Fibroblast of pulmonary artery (primary cell): Measurements from ENCODE around the gene MARVELD2.
"Not testable (repeated sequence)": the region's sequence is repeated elsewhere in the genome, so short reads cannot be mapped to it uniquely, and the experiment has no call there.

ENCODE experiments used
- DNase-seq: peaks from one replicate; pipeline ENCODE4 v3.0.0-alpha.2; 2010; ENCODE audit warnings: low read depth
- H3K4me3 ChIP-seq: replicated peaks from 2 replicates; pipeline ENCODE4 v1.5.1; 2011; ENCODE audit warnings: low read depth, mild to moderate bottlenecking, control low read depth, low read length, moderate library complexity
- CTCF ChIP-seq: IDR thresholded peaks from 2 replicates; pipeline ENCODE4 v1.5.1; 2011; ENCODE audit warnings: mild to moderate bottlenecking, control low read depth, low read length, inconsistent platforms; ENCODE audit errors: missing control alignments

MARVELD2 gene, protein sequence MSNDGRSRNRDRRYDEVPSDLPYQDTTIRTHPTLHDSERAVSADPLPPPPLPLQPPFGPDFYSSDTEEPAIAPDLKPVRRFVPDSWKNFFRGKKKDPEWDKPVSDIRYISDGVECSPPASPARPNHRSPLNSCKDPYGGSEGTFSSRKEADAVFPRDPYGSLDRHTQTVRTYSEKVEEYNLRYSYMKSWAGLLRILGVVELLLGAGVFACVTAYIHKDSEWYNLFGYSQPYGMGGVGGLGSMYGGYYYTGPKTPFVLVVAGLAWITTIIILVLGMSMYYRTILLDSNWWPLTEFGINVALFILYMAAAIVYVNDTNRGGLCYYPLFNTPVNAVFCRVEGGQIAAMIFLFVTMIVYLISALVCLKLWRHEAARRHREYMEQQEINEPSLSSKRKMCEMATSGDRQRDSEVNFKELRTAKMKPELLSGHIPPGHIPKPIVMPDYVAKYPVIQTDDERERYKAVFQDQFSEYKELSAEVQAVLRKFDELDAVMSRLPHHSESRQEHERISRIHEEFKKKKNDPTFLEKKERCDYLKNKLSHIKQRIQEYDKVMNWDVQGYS

DNA sequence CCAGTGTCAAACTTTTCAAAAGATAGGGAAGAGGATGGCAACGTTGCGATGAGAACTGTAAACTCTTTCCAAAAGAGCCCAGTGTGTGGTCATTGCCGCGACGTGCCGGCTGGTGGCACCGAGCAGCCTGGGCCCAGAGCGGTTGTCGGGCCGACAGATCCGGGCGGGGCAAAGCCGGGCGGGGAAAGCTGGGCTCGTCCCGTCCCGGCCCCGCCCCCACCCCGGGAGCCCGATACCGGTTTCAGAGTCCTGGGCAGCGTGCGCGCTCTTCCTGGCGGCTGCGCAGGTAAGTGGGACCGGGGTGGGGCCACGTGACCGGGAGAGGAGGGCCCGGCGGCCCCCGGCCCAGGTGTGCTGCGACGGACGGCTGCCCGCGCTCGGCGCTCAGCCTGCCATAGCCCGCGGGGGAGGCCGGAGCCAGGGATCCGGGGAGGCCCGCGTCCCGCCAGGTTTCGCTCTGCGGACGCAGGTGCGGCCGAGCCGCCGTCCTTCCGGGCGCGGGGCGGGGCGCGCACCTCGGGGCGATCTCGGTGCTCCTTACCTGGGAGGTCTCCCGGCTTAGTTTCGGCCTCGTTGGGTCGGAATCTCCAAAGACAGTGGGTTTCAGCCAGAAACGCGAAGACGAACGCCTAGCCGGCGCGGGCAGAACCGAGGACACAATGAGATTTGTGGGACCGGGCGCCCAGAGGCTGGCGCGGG is at the start of gene MARVELD2:
MARVELD2 (plus strand) TSS at position 232 of the 699 bp plus-strand sequence. CDS start 4,270 bp downstream, outside the sequence.
- TF ChIP-seq CTCF = peak; percentile 6
- peak within 1 kb of the TSS; percentile 44 for H3K4me3 ChIP-seq
- DNase-seq = peak; percentile 31

DNA sequence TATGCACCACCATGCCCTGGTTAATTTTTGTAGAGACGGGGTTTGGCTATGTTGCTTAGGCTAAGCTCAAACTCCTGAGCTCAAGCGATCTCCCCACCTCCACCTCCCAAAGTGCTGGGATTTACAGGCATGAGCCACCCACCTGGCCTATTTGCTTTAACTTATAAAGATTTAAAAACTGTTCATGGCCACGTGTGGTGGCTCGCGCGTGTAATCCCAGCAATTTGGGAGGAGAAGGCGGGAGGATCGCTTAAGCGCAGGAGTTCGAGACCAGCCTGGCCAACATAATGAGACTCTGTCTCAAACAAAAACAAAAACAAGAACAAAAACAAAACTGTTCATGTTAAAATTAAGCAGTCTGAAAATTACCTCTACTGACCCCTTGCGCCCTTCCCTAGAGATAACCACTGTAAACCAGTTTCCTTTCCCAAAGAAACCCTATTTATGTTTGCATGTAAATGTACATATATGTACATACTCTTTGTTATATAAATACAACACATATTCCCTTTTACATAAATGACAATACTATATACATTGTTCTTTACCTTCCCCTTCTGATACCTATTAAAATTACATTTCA is 47.1 kb upstream of the MARVELD2 start:
- H3K4me3 ChIP-seq = peak overlapping the region; percentile 82
- DNase-seq = no peak
- no peak for TF ChIP-seq CTCF

DNA sequence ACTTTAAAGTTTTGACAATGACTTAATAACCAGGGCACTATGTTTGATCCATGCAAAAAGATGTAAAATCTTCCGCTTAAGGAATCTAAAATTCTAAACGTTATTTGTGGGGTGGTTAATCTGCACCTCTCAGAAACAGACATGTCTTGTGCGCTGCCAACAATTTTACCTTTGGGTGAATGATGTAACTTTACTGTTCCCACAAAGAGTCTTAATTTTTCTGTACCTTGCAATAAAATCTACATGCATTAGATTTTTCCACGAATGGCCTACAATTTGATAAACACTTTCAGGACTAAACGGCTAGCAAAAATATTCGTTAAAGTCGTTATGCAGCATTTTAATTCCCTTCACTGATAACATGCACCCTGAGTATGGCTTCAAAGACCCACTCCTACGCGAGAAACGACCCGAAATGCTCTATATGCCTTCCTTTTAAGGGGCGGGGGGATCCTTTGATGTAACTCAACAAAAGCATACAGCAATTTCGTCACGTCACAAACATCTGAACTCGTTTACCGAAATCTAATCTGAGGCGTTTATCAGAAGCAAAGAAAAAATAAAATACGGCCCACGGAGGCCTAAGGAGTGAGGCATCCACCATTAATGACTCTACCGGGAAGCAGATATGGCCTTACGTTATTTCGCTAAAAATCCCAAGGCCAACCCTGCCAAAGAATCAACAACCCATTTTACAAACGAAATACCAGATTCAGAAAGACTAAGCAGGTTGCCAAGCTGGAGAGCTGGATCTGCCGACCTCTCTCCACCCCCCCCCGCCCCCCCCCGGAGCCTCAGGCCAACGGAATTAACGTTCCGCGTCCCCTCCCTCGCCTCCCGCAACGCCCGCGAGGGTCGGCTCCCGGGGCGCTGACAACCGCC is 46.2 kb upstream of the MARVELD2 start:
- TF ChIP-seq CTCF = no peak
- peak; percentile 50 for DNase-seq
- peak overlapping the region; percentile 82 for H3K4me3 ChIP-seq

DNA sequence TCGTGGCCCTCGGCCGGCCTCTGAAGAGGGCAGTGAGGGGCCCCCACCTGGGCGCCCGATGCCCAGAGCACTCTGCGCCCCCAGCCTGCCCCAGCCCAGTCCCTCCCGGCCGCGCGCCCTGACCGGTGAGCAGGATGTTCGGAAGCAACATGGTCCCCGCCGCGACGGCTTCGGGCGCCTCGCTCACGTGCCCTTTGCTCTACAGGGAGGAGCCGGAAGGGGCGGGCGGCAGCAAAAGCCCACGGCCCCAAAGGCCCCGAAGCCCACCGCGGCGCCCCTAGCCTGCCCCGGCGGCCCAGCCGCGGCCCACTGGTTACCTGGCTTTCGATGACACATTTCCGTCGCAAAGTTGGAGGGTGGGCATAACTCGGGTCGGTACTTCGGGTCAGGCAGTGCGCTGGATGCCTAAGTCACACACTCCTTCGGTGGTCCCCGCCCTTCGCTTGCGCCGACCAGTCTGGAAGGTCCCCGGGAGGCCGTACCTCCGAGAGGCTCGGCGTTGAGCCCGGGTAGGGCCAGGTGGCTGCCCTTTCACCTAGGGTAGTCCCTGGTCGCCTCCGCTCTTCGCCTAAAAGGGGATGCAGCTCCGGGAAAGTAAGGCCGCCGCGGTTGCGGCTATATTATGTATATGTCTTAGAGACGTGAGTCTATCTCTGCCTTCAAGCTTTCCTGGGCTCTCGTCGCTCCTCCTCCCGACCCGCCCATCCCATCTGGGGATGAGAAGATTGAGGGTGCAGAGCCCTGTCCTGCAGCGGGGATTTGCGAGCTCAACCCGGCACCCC is 45.4 kb upstream of the MARVELD2 start, which contains the start of the genes AK6, RAD17 and TAF9:
AK6 (minus strand) TSS at position 181 of the 782 bp plus-strand sequence; CDS start at position 151, 30 bp downstream.
RAD17 (plus strand) TSS at position 479 of the 782 bp plus-strand sequence. CDS start 2,391 bp downstream, outside the sequence.
TAF9 (minus strand) TSS at position 181 of the 782 bp plus-strand sequence. CDS start 3,783 bp downstream, outside the sequence.
- H3K4me3 ChIP-seq = peak within 1 kb of the TSS; percentile 82
- TF ChIP-seq CTCF = no peak
- peak; percentile 92 for DNase-seq

GRCh38 chr5:69370335-69370734 is 44.6 kb upstream of the MARVELD2 start:
- DNase-seq = not testable (repeated sequence)
- peak overlapping the region; percentile 82 for H3K4me3 ChIP-seq

GRCh38 chr5:69372394-69372793 is 42.5 kb upstream of the MARVELD2 start:
- no peak for DNase-seq
- TF ChIP-seq CTCF = no peak
- H3K4me3 ChIP-seq = no peak overlapping the region
